Mesenchymal stem cell (in vitro differentiated cells and primary cell): Measurements from ENCODE around the gene CT47C1.

Experiments
- DNase-seq: peaks from one replicate; pipeline ENCODE4 v3.0.0-alpha.2; 2013
- H2AFZ ChIP-seq: one replicate; pipeline ENCODE4 v1.6.1; 2013; ENCODE audit warnings: low read depth, mild to moderate bottlenecking, control low read depth, inconsistent platforms, low read length, moderate library complexity
- H2AK5ac ChIP-seq: 2 replicates; pipeline ENCODE4 v1.6.1; 2013; ENCODE audit warnings: low read length, moderate library complexity, mild to moderate bottlenecking, inconsistent platforms; ENCODE audit not compliant: severe bottlenecking
- H2BK120ac ChIP-seq: one replicate; pipeline ENCODE4 v1.6.1; 2013; ENCODE audit warnings: low read depth, mild to moderate bottlenecking, inconsistent platforms, low read length, moderate library complexity
- H2BK12ac ChIP-seq, 2 experiments: one replicate each; pipeline ENCODE4 v1.6.1; 2013; ENCODE audit warnings: inconsistent platforms in 2 of 2, low read length in 2 of 2, mild to moderate bottlenecking in 2 of 2, moderate library complexity in 2 of 2, control low read depth in 1 of 2
- H2BK15ac ChIP-seq: one replicate; pipeline ENCODE4 v1.6.1; 2013; ENCODE audit warnings: mild to moderate bottlenecking, low read depth, inconsistent platforms; ENCODE audit not compliant: poor library complexity, severe bottlenecking
- H2BK5ac ChIP-seq: 2 replicates; pipeline ENCODE4 v1.6.1; 2013; ENCODE audit warnings: low read depth, mild to moderate bottlenecking, low read length, control low read depth, inconsistent platforms; ENCODE audit not compliant: poor library complexity, severe bottlenecking
- H3K14ac ChIP-seq, 2 experiments: one replicate each; pipeline ENCODE4 v1.6.1; 2013; ENCODE audit warnings: inconsistent platforms in 2 of 2, low read length in 2 of 2, control low read depth in 1 of 2, mild to moderate bottlenecking in 1 of 2, moderate library complexity in 1 of 2
- H3K18ac ChIP-seq, 2 experiments: one replicate each; pipeline ENCODE4 v1.6.1; 2013; ENCODE audit warnings: inconsistent platforms in 2 of 2, low read length in 2 of 2, control low read depth in 1 of 2, low read depth in 1 of 2, mild to moderate bottlenecking in 1 of 2
- H3K23ac ChIP-seq, 2 experiments: one replicate each; pipeline ENCODE4 v1.6.1; 2013; ENCODE audit warnings: inconsistent platforms in 2 of 2, low read length in 2 of 2, mild to moderate bottlenecking in 2 of 2, moderate library complexity in 2 of 2, control low read depth in 1 of 2
- H3K27ac ChIP-seq: 2 replicates; pipeline ENCODE4 v1.5.1; 2013; ENCODE audit warnings: mild to moderate bottlenecking, moderate library complexity, low read length, control low read depth, inconsistent platforms; ENCODE audit not compliant: poor library complexity, severe bottlenecking
- H3K27me3 ChIP-seq, 2 experiments: 2 replicates each; pipeline versions ENCODE4 v1.6.1 to v1.7.0; 2013; ENCODE audit warnings: low read length in 2 of 2, mild to moderate bottlenecking in 2 of 2, moderate library complexity in 2 of 2, control low read depth in 1 of 2, inconsistent platforms in 1 of 2; ENCODE audit not compliant: control insufficient read depth in 1 of 2, insufficient read depth in 1 of 2
- H3K36me3 ChIP-seq, 2 experiments: 2 replicates each; pipeline versions ENCODE4 v1.6.1 to v1.7.0; 2013; ENCODE audit warnings: low read length in 2 of 2, control low read depth in 1 of 2, inconsistent platforms in 1 of 2, low read depth in 1 of 2, mild to moderate bottlenecking in 1 of 2; ENCODE audit not compliant: insufficient read depth in 2 of 2, control insufficient read depth in 1 of 2
- H3K4ac ChIP-seq, 2 experiments: one replicate each; pipeline ENCODE4 v1.6.1; 2013; ENCODE audit warnings: inconsistent platforms in 2 of 2, low read length in 2 of 2, mild to moderate bottlenecking in 2 of 2, moderate library complexity in 2 of 2, control low read depth in 1 of 2, low read depth in 1 of 2
- H3K4me1 ChIP-seq: 2 replicates; pipeline ENCODE4 v1.6.1; 2013; ENCODE audit warnings: low read depth, low read length, control low read depth; ENCODE audit not compliant: control insufficient read depth, insufficient read depth
- H3K4me2 ChIP-seq: 2 replicates; pipeline ENCODE4 v1.6.1; 2013; ENCODE audit warnings: low read length, mild to moderate bottlenecking, inconsistent platforms; ENCODE audit not compliant: poor library complexity, severe bottlenecking
- H3K4me3 ChIP-seq, 2 experiments: 2 replicates each; pipeline versions ENCODE4 v1.5.1 to v1.7.0; 2013; ENCODE audit warnings: low read length in 2 of 2, mild to moderate bottlenecking in 2 of 2, control low read depth in 1 of 2, low read depth in 1 of 2; ENCODE audit not compliant: insufficient read depth in 1 of 2
- H3K79me1 ChIP-seq: replicated peaks from 2 replicates; pipeline ENCODE4 v1.6.1; 2013; ENCODE audit warnings: mild to moderate bottlenecking, control low read depth, low read length, inconsistent platforms; ENCODE audit not compliant: poor library complexity, severe bottlenecking
- H3K9ac ChIP-seq: 2 replicates; pipeline ENCODE4 v1.7.0; 2013; ENCODE audit warnings: mild to moderate bottlenecking, low read length, moderate library complexity
- H3K9me3 ChIP-seq: 2 replicates; pipeline ENCODE4 v1.7.0; 2013; ENCODE audit warnings: mild to moderate bottlenecking, low read length; ENCODE audit not compliant: control insufficient read depth
- H4K8ac ChIP-seq: one replicate; pipeline ENCODE4 v1.6.1; 2013; ENCODE audit warnings: inconsistent platforms, mild to moderate bottlenecking, low read length, moderate library complexity
- H4K91ac ChIP-seq: one replicate; pipeline ENCODE4 v1.6.1; 2013; ENCODE audit warnings: mild to moderate bottlenecking, low read length, inconsistent platforms
- WGBS: methylation state at CpG from one replicate; pipeline ENCODE4 v1.1.7; 2013; ENCODE audit warnings: mixed read lengths; 5-methylcytosine and 5-hydroxymethylcytosine counted together

CT47C1 gene

DNA sequence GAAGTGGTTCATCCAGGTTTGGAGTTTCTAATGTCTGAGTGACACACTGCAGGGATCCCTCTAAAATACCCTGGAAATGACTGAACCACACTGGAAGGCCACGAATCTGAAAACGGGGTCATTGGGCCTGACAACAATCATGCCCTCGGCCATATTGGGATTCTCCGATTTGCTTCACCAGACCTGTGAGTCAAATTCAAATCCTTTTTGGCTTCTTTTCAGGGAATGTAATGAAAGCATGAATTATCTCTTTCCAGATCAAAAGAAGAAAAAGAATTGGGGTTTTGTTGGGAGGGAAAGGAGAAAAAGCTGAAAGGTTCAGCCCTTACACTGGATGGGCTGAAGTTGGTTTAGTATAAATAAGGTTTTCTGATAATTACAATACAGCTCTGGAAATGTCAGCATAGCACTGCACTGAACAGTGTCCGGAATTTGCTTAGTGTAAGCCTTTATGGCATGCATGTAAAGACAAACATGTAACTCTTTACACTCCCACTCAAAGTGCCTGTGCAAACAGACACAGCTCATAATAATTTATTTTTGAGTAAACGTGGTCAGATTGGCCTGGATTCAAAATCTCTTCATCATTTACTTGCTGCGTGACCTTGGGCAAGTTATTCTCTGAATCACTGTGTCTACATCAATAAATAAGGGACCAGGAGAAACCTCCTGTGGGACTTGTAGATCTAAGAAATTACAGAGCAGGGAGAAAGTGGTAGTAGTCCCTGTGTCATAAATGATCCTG, 21.4 kb downstream of the CT47C1 start:
- DNase-seq: no peak

DNA sequence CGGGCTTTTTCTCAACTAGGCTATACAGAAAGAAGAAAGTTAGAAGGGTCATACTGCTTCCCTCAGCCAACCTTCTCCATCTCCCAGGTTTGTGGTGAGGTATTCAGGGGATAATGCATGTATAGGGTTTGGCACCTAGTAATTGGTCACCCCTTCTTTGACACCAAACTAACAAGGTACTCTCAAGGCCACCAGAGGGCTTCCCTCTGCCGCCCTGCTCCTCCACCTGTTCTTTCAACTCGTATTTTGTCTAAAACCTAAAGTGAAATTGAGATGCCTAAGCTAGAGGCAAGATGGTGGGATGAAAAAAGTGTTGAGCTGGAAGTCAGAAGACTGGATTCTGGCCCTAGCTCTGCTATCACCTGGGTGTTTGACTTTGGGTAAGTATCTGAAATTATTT, 22.0 kb downstream of the CT47C1 start:
- DNase-seq: no peak
- Histone ChIP-seq H2BK120ac (no peak overlapping the region), H3K27ac (no peak overlapping the region), H3K14ac (no peak overlapping the region), H3K9ac (no peak overlapping the region), H2AFZ (no peak overlapping the region), H3K18ac (no peak overlapping the region), H3K4me3 (no peak overlapping the region), H3K4ac (no peak overlapping the region), H3K4me1 (no peaks in the 10 kb centered on the region), H2BK15ac (no peak overlapping the region), H3K23ac (no peak overlapping the region), H3K9me3 (no peaks in the 10 kb centered on the region), H4K91ac (no peak overlapping the region), H2BK12ac (no peak overlapping the region), H3K36me3 (no peaks in the 10 kb centered on the region), H2AK5ac (no peak overlapping the region), H3K79me1 (no peaks in the 10 kb centered on the region), H4K8ac (no peak overlapping the region), H2BK5ac (no peak overlapping the region), H3K4me2 (no peak overlapping the region), H3K27me3 (peaks cover 0 to 43% of the 10 kb centered on the region in 2 experiments)
- WGBS: no CpG with 5 or more reads among the region's 3 CpGs

More for the DNA sequence above, 21.4 kb downstream of the CT47C1 start:
- no peaks in the 10 kb centered on the region for H3K79me1 ChIP-seq
- H2BK5ac ChIP-seq: no peak overlapping the region
- H4K91ac ChIP-seq: no peak overlapping the region
- H2AK5ac ChIP-seq: no peak overlapping the region
- H2BK12ac ChIP-seq: no peak overlapping the region
- no peak overlapping the region for H3K23ac ChIP-seq
- no peak overlapping the region for H3K27ac ChIP-seq
- no peak overlapping the region for H3K4me3 ChIP-seq
- H2AFZ ChIP-seq: no peak overlapping the region
- H3K18ac ChIP-seq: no peak overlapping the region
- peaks cover 0 to 43% of the 10 kb centered on the region in 2 experiments for H3K27me3 ChIP-seq
- no peak overlapping the region for H4K8ac ChIP-seq
- H3K4me2 ChIP-seq: no peak overlapping the region
- H3K36me3 ChIP-seq: no peaks in the 10 kb centered on the region
- WGBS: 76% methylated on average over 5 of the region's 7 CpGs
- no peaks in the 10 kb centered on the region for H3K9me3 ChIP-seq
- no peak overlapping the region for H2BK120ac ChIP-seq
- no peak overlapping the region for H3K4ac ChIP-seq
- H3K14ac ChIP-seq: no peak overlapping the region
- no peaks in the 10 kb centered on the region for H3K4me1 ChIP-seq
- H2BK15ac ChIP-seq: no peak overlapping the region
- H3K9ac ChIP-seq: no peak overlapping the region

DNA sequence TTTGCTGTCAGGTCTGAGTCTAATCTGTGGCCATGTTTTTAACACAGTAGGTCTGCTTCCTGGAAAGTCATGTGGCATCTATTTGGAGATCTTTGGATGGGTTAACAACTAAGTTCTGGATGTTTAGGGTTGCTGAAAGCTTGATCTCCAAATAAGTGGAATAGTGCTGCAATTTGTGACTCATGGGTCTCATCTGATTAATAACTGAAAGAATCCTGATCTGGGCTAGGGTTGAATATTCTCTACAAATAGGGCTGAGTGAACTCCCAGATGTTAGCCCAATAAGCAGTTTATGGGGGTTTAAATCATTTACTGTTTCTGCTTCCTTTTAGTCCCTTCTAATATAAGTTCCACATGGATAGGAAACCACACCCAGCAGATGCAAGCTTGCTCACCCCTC, 23.1 kb downstream of the CT47C1 start:
- no peak for DNase-seq
- Histone ChIP-seq H3K27ac (no peak overlapping the region), H3K4me2 (no peak overlapping the region), H3K18ac (no peak overlapping the region), H3K9me3 (no peaks in the 10 kb centered on the region), H3K36me3 (no peaks in the 10 kb centered on the region), H3K4ac (no peak overlapping the region), H2AK5ac (no peak overlapping the region), H2BK12ac (no peak overlapping the region), H4K91ac (no peak overlapping the region), H2AFZ (no peak overlapping the region), H4K8ac (no peak overlapping the region), H3K4me1 (no peaks in the 10 kb centered on the region), H2BK15ac (no peak overlapping the region), H2BK5ac (no peak overlapping the region), H3K27me3 (peaks cover 0 to 39% of the 10 kb centered on the region in 2 experiments), H2BK120ac (no peak overlapping the region), H3K79me1 (no peaks in the 10 kb centered on the region), H3K4me3 (no peak overlapping the region), H3K23ac (no peak overlapping the region), H3K14ac (no peak overlapping the region), H3K9ac (no peak overlapping the region)

GRCh38 chrX:119101168-119101567, 28.4 kb downstream of the CT47C1 start:
- Histone ChIP-seq H2AK5ac (no peak overlapping the region), H3K18ac (no peak overlapping the region), H2BK120ac (no peak overlapping the region), H3K23ac (no peak overlapping the region), H3K79me1 (no peaks in the 10 kb centered on the region), H3K4ac (no peak overlapping the region), H3K9ac (no peak overlapping the region), H3K9me3 (no peaks in the 10 kb centered on the region), H2BK15ac (no peak overlapping the region), H3K27ac (no peak overlapping the region), H3K27me3 (peaks cover 0 to 46% of the 10 kb centered on the region in 2 experiments), H4K8ac (no peak overlapping the region), H2AFZ (no peak overlapping the region), H3K4me3 (no peak overlapping the region), H4K91ac (no peak overlapping the region), H3K4me2 (no peak overlapping the region), H3K4me1 (no peaks in the 10 kb centered on the region), H2BK12ac (no peak overlapping the region), H3K36me3 (no peaks in the 10 kb centered on the region), H2BK5ac (no peak overlapping the region), H3K14ac (no peak overlapping the region)
- no peak for DNase-seq
- WGBS: 89% methylated on average over 1 of the region's 1 CpG
